ENCODE results near the gene ULK1. TPM values are rescaled to one million over a fixed set of nuclear protein-coding genes. Genes with fewer than 3 reads are reported as not detected.

Gene ULK1
- total RNA-seq, 1 donor = 14.1 TPM

DNA sequence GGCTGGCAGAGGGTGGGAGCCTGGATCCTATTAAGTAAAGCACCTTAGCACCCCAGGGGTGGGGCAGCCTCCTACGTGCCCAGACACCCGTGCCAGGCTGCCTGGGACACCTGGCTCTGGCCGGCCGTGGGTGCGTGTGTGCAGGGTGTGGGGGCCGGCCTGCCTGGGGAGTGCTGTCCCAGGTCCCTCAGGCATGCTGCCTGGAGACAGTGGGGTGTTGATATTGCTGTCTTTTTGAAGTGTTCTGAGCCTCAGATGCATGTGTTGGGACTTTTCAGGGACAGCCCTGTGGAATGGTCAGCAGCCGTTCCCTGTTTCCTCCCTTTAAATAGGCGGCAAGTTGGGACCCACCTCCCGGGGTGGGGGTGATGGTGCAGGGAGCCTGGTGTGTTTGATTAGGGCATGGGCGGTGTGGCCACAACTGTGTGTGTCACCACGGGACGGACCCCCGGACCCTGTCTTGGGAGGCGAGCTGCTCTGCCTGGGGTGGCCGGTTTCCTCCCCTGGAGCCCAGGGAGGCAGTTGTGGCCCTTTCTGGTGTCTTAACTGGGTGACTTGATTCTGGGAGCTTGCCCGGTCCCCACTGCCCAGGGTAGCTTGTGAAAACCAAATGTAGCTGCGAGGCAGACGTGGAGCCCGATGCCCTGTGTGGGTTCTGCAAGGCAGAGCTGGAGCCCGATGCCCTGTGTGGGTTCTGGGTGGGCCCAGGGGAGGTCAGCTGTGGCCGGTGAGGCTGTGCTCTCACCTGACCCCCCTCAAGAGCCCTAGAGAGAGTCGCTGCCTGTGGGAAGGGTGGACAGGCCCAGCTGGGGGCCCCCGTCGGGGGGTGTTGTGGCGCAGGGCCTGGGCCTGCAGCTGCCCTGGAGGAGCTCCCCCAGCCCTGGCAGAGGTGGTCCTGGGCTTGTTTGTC, 8.2 kb downstream of the ULK1 start:
- Histone ChIP-seq H4K20me1 (ENCODE audit: insufficient read depth, low read length) (peaks cover 49% of the 10 kb centered on the region), H3K4me1 (ENCODE audit: insufficient read depth, low read length) (no peaks in the 10 kb centered on the region), H3K36me3 (ENCODE audit: insufficient read depth, low read length) (peaks cover 3% of the 10 kb centered on the region), H3K27me3 (ENCODE audit: insufficient read depth, low read length) (no peaks in the 10 kb centered on the region), H3K9me3 (ENCODE audit: low read depth, low read length) (no peaks in the 10 kb centered on the region), H3K4me3 (ENCODE audit: insufficient read depth, low read length) (no peak overlapping the region), H3K79me2 (ENCODE audit: insufficient read depth, low read length) (peaks cover 36% of the 10 kb centered on the region), H2AFZ (ENCODE audit: low read length) (no peak overlapping the region), H3K27ac (ENCODE audit: low read depth, low read length) (no peak overlapping the region), H3K4me2 (ENCODE audit: insufficient read depth, low read length) (no peak overlapping the region)
- TF ChIP-seq, protein P1, sequence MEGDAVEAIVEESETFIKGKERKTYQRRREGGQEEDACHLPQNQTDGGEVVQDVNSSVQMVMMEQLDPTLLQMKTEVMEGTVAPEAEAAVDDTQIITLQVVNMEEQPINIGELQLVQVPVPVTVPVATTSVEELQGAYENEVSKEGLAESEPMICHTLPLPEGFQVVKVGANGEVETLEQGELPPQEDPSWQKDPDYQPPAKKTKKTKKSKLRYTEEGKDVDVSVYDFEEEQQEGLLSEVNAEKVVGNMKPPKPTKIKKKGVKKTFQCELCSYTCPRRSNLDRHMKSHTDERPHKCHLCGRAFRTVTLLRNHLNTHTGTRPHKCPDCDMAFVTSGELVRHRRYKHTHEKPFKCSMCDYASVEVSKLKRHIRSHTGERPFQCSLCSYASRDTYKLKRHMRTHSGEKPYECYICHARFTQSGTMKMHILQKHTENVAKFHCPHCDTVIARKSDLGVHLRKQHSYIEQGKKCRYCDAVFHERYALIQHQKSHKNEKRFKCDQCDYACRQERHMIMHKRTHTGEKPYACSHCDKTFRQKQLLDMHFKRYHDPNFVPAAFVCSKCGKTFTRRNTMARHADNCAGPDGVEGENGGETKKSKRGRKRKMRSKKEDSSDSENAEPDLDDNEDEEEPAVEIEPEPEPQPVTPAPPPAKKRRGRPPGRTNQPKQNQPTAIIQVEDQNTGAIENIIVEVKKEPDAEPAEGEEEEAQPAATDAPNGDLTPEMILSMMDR (IDR thresholded peaks at IDR 0.05; ENCODE audit: extremely low read depth, low read depth, low read length) = no peak
- peak; percentile 88 for DNase-seq (ENCODE audit: insufficient read length, low spot score, missing footprints)

- H3K27ac ChIP-seq (ENCODE audit: low read depth, low read length) = no peak overlapping the region
- H2AFZ ChIP-seq (ENCODE audit: low read length) = no peak overlapping the region
- H3K4me3 ChIP-seq (ENCODE audit: insufficient read depth, low read length) = no peak overlapping the region
- H3K9me3 ChIP-seq (ENCODE audit: low read depth, low read length) = no peaks in the 10 kb centered on the region
- H3K36me3 ChIP-seq (ENCODE audit: insufficient read depth, low read length) = peaks cover 3% of the 10 kb centered on the region
- no peaks in the 10 kb centered on the region for H3K4me1 ChIP-seq (ENCODE audit: insufficient read depth, low read length)
- DNase-seq (ENCODE audit: insufficient read length, low spot score, missing footprints) = peak; percentile 72
- no peaks in the 10 kb centered on the region for H3K27me3 ChIP-seq (ENCODE audit: insufficient read depth, low read length)
- no peak overlapping the region for H3K4me2 ChIP-seq (ENCODE audit: insufficient read depth, low read length)
- H3K79me2 ChIP-seq (ENCODE audit: insufficient read depth, low read length) = peaks cover 29% of the 10 kb centered on the region
- TF ChIP-seq, protein P1 (IDR thresholded peaks at IDR 0.05; ENCODE audit: extremely low read depth, low read depth, low read length) = no peak
- peaks cover 43% of the 10 kb centered on the region for H4K20me1 ChIP-seq (ENCODE audit: insufficient read depth, low read length)
Observed at GRCh38 chr12:131903270-131904255, 9.1 kb downstream of the ULK1 start.

- TF ChIP-seq, protein P1 (IDR thresholded peaks at IDR 0.05; ENCODE audit: extremely low read depth, low read depth, low read length) = no peak
- Histone ChIP-seq H4K20me1 (ENCODE audit: insufficient read depth, low read length) (peaks cover 43% of the 10 kb centered on the region), H3K4me3 (ENCODE audit: insufficient read depth, low read length) (no peak overlapping the region), H3K9me3 (ENCODE audit: low read depth, low read length) (no peaks in the 10 kb centered on the region), H3K27ac (ENCODE audit: low read depth, low read length) (no peak overlapping the region), H3K4me2 (ENCODE audit: insufficient read depth, low read length) (no peak overlapping the region), H3K4me1 (ENCODE audit: insufficient read depth, low read length) (no peaks in the 10 kb centered on the region), H3K79me2 (ENCODE audit: insufficient read depth, low read length) (peaks cover 29% of the 10 kb centered on the region), H3K27me3 (ENCODE audit: insufficient read depth, low read length) (no peaks in the 10 kb centered on the region), H3K36me3 (ENCODE audit: insufficient read depth, low read length) (peaks cover 2% of the 10 kb centered on the region), H2AFZ (ENCODE audit: low read length) (no peak overlapping the region)
- peak; percentile 71 for DNase-seq (ENCODE audit: insufficient read length, low spot score, missing footprints)
Observed at GRCh38 chr12:131904346-131904745, 9.9 kb downstream of the ULK1 start.
